HTR-8/SVneo (cell line): Measurements from ENCODE around the gene ARSH.
"Not testable (repeated sequence)": the region's sequence is repeated elsewhere in the genome, so short reads cannot be mapped to it uniquely, and the experiment has no call there.

Experiments used
- DNase-seq: peaks from one replicate; pipeline ENCODE4 v3.0.0; 2011; ENCODE audit warnings: low spot score, mixed read lengths; ENCODE audit not compliant: insufficient read length
- FAIRE-seq: peaks from 2 replicates; lab custom pipeline; 2011; peaks lifted over from hg19 to GRCh38; lab: Jason Lieb, UNC

ARSH gene, protein sequence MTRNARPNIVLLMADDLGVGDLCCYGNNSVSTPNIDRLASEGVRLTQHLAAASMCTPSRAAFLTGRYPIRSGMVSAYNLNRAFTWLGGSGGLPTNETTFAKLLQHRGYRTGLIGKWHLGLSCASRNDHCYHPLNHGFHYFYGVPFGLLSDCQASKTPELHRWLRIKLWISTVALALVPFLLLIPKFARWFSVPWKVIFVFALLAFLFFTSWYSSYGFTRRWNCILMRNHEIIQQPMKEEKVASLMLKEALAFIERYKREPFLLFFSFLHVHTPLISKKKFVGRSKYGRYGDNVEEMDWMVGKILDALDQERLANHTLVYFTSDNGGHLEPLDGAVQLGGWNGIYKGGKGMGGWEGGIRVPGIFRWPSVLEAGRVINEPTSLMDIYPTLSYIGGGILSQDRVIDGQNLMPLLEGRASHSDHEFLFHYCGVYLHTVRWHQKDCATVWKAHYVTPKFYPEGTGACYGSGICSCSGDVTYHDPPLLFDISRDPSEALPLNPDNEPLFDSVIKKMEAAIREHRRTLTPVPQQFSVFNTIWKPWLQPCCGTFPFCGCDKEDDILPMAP

DNA sequence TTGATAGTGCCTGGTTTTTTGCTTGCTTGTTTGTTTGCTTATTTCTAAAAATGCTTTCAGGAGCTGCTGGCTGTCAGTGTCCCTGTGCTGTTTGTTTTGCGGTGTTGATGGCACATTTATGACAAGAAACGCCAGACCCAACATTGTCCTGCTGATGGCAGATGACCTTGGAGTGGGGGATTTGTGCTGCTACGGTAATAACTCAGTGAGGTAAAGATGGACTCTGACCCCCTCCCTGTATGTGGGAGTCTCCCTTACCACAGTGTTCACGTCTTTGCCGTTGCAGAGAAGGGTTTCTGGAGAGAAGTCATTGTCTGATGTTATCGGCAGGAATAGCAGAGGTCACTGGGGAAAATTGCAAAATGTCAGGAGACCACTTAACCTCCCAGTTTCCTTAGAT, at the start of gene ARSH:
Gene ARSH (plus strand): TSS at position 52 of the 400 bp plus-strand sequence. CDS start 67 bp downstream, at position 119.
- DNase-seq (no peak), FAIRE-seq (no peak)

DNA sequence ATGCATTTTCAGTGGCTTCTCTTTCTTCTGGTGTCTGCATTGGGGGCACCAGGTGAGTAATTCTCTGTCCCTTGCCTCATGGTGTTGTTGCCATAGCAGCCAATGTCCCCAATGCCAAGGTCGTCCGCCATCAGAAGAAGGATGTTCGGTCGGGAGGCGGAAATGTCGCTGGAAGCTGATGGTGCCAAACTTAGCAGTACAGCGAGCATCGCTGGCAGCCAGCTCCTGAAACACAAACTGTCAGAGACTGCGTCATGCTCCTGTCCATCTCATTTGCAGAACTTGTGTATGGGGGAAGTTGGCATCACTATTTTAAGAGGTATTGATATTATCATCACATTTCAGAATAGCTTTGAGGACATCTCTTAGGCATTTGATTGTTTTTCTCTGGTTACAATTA, 48.1 kb upstream of the ARSH start:
- DNase-seq (no peak), FAIRE-seq (no peak)

- FAIRE-seq (no peak), DNase-seq (no peak)
These were observed 45.4 kb upstream of the ARSH start for GRCh38 chrX:2960861-2961515.

GRCh38 chrX:2962381-2962780, 44.0 kb upstream of the ARSH start:
- FAIRE-seq = no peak
- DNase-seq = no peak

GRCh38 chrX:2963449-2963848, 42.9 kb upstream of the ARSH start:
- not testable (repeated sequence) for DNase-seq, FAIRE-seq

GRCh38 chrX:2963992-2964794, 42.2 kb upstream of the ARSH start:
- FAIRE-seq = not testable (repeated sequence)
- peak; percentile 36 for DNase-seq

DNA sequence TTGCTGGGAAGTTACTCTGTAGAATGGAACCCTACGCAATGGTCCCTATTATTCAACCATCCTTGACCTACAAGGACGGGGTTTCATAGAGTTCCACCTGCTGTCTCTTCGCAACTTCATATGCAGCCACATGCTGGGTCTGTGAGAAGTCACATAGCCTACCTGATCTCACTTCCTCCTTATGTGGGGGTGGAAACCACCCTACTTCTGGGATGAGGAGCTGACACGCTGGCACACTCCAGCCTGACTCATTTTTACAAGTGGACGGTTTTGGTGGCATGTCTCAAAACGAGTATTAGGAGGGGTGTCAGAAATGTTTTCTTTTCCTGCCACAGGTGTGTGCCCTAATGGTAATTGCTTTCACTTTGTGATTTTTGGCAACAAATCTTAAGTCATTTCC, 40.4 kb upstream of the ARSH start:
- DNase-seq = no peak
- no peak for FAIRE-seq

DNA sequence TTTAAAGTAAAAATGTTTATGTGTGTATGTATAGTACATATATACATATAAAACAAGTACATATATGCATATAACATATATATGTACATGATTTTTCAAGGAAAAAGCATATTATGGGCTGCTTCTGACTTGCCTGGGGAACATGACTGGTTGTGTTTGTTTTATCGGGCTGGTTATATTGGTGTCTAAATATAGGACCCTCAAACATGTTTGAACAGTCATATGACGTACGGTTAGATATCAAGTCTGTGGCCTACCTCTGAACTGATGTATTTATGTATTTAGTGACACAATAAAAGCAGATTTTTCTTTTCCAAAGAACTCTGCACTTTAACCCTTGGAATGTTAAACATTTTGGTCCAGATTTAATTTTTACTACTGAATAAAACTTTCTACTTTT, 39.3 kb upstream of the ARSH start:
- no peak for DNase-seq
- FAIRE-seq = no peak

- DNase-seq = no peak
- no peak for FAIRE-seq
These were observed 38.8 kb upstream of the ARSH start for GRCh38 chrX:2967584-2967983.

DNA sequence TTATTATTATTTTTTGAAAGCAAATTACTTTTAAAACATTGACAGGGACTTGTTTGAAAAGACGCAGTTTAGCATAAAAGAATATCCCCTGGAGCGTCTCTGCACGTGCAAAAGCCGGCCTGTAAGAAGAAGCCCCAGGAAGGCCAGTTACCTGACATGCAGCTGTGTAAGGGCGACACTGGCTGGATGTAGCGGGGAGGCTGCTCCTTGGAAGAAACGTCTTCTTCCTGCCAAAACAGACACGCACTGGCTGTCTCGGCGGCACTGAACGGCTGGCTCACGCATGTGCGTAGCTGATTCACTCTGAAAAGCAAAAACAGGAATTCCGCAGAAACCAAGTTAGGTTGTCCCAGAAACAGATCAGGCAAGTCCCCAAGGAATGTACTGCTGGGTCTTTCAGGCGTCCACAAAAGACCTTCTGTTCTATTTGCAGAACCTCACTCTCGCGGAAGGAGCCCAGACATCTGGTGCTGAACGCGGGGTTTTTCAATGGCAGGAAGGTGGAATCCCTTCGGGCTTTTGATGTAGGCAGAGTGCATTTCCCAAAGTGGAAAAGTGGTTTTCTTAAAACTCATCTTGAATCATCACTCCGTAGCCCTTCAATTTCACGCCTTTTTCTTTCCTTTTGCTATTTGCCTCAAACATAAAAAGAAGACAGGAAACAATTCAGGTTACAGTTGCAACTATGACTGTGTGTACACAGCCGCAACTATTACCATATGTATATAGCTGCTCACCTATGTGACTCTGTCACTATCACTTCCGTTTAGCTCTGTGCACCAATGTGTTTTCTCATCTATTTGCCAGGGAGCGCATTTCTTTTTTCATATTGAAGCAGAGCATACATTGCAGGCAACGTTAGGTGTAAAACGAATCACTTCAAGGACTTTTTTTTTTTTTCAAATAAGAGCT, 38.1 kb upstream of the ARSH start:
- DNase-seq (no peak), FAIRE-seq (no peak)

DNA sequence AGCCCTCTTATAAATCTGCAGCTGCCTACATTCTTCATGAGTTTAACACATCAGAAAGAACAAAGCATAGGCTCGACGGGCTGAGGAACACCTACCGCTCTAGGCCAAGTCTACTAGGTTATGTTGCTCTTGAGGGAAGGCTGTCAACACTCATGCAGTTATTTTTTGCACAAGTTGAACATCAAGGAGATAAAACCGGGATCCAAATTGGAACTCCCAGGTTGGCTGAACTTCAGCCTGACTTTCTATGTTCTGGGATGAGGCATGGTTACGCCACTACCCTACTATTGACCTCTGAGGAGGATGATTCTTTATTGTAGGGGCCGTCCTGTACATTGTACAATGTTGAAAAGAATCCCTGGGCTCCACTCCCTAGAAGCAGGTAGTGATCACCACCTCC, 37.3 kb upstream of the ARSH start:
- DNase-seq (no peak), FAIRE-seq (no peak)

DNA sequence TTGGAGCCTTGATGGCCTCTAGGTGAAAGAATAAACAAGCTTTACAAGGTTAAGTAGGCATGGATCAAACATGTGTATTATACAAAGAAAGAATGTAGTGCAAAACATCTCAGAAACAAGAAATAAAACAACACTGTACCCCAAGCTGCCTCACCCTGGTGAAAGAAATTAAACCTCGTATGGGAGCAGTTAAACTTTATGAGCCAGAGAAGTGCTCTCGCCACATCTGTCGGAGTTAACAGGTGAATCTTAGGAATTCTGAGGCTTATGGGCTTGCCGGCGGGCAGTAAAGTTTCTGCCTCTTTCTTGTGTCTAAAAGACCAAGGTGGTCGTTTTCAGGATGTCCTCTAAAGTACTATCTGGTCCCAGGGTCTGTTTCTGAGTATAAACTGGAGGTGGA, 34.0 kb upstream of the ARSH start:
- DNase-seq (no peak), FAIRE-seq (no peak)

DNA sequence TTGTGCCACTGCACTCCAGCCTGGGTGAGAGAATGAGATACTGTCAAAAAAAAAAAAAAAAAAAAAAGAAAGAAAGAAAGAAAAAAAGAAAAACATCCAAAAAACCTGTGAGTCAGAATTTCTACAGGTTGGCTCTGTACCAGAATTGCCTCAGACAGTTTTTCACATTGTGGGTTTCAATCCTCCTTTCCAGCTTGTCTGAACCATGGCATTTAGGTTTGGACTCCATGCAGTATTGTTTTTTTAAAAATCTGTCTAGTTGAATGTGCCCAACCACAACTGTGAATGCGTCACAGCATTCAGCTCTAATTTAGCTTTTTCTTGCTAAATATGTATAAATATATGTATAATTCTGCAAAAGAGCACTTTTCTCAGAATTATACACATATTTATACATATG, 31.4 kb upstream of the ARSH start:
- DNase-seq = no peak
- FAIRE-seq = no peak

DNA sequence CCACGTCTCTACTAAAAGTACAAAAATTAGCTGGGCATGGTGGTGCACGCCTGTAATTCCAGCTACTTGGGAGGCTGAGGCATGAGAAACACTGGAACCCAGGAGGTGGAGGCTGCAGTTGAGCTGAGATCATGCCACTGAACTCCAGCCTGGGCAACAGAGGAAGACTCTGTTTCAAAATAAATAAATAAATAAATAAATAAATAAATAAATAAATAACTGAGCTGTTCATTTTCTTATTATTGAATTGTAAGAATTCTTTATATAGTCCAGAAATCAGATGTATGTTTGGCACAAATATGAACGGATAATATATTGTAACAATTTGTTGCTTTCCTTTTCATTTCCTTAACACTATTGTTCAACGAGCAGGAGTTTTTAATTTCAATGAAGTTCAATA, 27.7 kb upstream of the ARSH start:
- FAIRE-seq, DNase-seq: not testable (repeated sequence)

DNA sequence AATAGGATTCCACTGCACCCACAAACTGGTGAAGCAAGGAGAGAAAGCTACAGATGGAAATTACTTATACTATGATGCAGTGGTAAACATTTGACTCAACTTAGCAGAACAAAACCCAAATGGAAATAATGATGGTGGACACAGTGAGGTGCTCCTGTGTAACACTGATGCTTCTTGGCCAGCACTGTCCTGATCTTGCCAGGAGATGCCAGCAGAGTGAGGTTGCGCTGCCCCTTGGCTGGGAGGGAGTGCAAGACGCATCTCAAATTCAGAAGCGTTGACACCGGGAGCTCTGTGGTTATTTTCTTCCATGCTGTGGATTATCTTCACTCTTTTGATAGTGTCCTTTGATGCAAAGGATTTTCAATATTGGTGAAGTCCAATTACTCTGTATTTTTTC, 22.0 kb upstream of the ARSH start:
- FAIRE-seq = no peak
- DNase-seq = no peak

GRCh38 chrX:2989565-2989964, 16.8 kb upstream of the ARSH start:
- FAIRE-seq = no peak

GRCh38 chrX:3010532-3010931, 4.2 kb downstream of the ARSH start:
- FAIRE-seq = no peak

More at GRCh38 chrX:2989565-2989964, 16.8 kb upstream of the ARSH start:
- no peak for DNase-seq

GRCh38 chrX:3017492-3017891, 11.1 kb downstream of the ARSH start:
- FAIRE-seq (no peak), DNase-seq (no peak)

More at GRCh38 chrX:3010532-3010931, 4.2 kb downstream of the ARSH start:
- DNase-seq = no peak

GRCh38 chrX:3024176-3024575, 17.8 kb downstream of the ARSH start:
- DNase-seq (no peak), FAIRE-seq (no peak)
